OCI-LY1 (cell line): ENCODE results near the gene NKD1.

Experiments
- H2AFZ ChIP-seq: fragments of 200-600 bp; sonication (generic), shearing (Covaris generic); 2 replicates; pipeline ENCODE4 v1.6.0; 2014; ENCODE audit warnings: antibody characterized with exemption, mild to moderate bottlenecking, low read length
- H3F3A ChIP-seq: fragments of 200-600 bp; sonication (generic), shearing (Covaris generic); 2 replicates; pipeline ENCODE4 v1.6.0; 2014; ENCODE audit warnings: mild to moderate bottlenecking, antibody characterized with exemption, low read length, moderate library complexity; ENCODE audit not compliant: insufficient read depth
- H3K27ac ChIP-seq: fragments of 200-600 bp; sonication (generic); 2 replicates; pipeline ENCODE4 v1.5.1; 2014; ENCODE audit warnings: low read length, mixed run types, mild to moderate bottlenecking, low read depth; ENCODE audit not compliant: poor library complexity, severe bottlenecking
- H3K27me3 ChIP-seq: fragments of 200-600 bp; sonication (generic); 2 replicates; pipeline ENCODE4 v1.6.0; 2014; ENCODE audit warnings: antibody characterized with exemption, mild to moderate bottlenecking, low read length, moderate library complexity; ENCODE audit not compliant: insufficient read depth
- H3K36me3 ChIP-seq: fragments of 200-600 bp; sonication (generic); 2 replicates; pipeline ENCODE4 v1.6.1; 2014; ENCODE audit warnings: mild to moderate bottlenecking, antibody characterized with exemption, low read length, moderate library complexity, mixed read lengths; ENCODE audit not compliant: insufficient read depth
- H3K4me1 ChIP-seq: fragments of 200-600 bp; sonication (generic); 2 replicates; pipeline ENCODE4 v1.5.1; 2014; ENCODE audit warnings: mild to moderate bottlenecking, low read length, moderate library complexity; ENCODE audit not compliant: insufficient read depth, severe bottlenecking
- H3K4me2 ChIP-seq: fragments of 200-600 bp; sonication (generic), shearing (Covaris generic); 2 replicates; pipeline ENCODE4 v1.6.1; 2014; ENCODE audit warnings: low read length
- H3K4me3 ChIP-seq: fragments of 200-600 bp; sonication (generic); 2 replicates; pipeline ENCODE4 v1.5.1; 2014; ENCODE audit warnings: low read length, low read depth, mild to moderate bottlenecking, mixed read lengths; ENCODE audit not compliant: poor library complexity, severe bottlenecking
- H3K79me2 ChIP-seq: fragments of 200-600 bp; shearing (Covaris generic); 2 replicates; pipeline ENCODE4 v1.6.1; 2016; ENCODE audit warnings: mixed run types, low read length, mixed read lengths; ENCODE audit not compliant: insufficient read depth
- H3K9ac ChIP-seq: fragments of 200-600 bp; sonication (generic), shearing (Covaris generic); 2 replicates; pipeline ENCODE4 v1.6.1; 2014; ENCODE audit warnings: mild to moderate bottlenecking, low read length, mixed read lengths
- H3K9me2 ChIP-seq: fragments of 200-600 bp; sonication (generic), shearing (Covaris generic); 2 replicates; pipeline ENCODE4 v1.6.1; 2014; ENCODE audit warnings: low read depth, mild to moderate bottlenecking, low read length, mixed read lengths
- H3K9me3 ChIP-seq: fragments of 200-600 bp; shearing (Covaris generic); 2 replicates; pipeline ENCODE4 v1.6.1; 2014; ENCODE audit warnings: low read length, mixed read lengths
- H4K20me1 ChIP-seq: fragments of 200-600 bp; sonication (generic), shearing (Covaris generic); 2 replicates; pipeline ENCODE4 v1.6.0; 2016; ENCODE audit warnings: mild to moderate bottlenecking, low read length; ENCODE audit not compliant: insufficient read depth
- CTCF ChIP-seq: fragments of 200-600 bp; sonication (generic), shearing (Covaris generic); IDR thresholded peaks from 2 replicates; pipeline ENCODE4 v1.5.1; 2017; ENCODE audit warnings: mild to moderate bottlenecking, antibody characterized with exemption, low read length, moderate library complexity, mixed read lengths
- EZH2 ChIP-seq: fragments of 200-600 bp; sonication (generic), shearing (Covaris generic); IDR thresholded peaks from 2 replicates; pipeline ENCODE4 v1.8.0; 2017; ENCODE audit warnings: borderline replicate concordance, mixed run types, mild to moderate bottlenecking, antibody characterized with exemption, low read length, moderate library complexity, mixed read lengths

Gene NKD1

GRCh38 chr16:50651835-50652438 lies 103.7 kb downstream of the NKD1 start:
- H3K27me3 ChIP-seq: peaks cover 6% of the 10 kb centered on the region
- H3K4me2 ChIP-seq: no peak overlapping the region
- H3F3A ChIP-seq: no peaks in the 10 kb centered on the region
- no peak overlapping the region for H3K4me3 ChIP-seq
- H3K9me2 ChIP-seq: no peaks in the 10 kb centered on the region
- no peaks in the 10 kb centered on the region for H3K79me2 ChIP-seq
- no peak overlapping the region for H3K27ac ChIP-seq
- no peak overlapping the region for H2AFZ ChIP-seq
- no peaks in the 10 kb centered on the region for H3K36me3 ChIP-seq
- no peaks in the 10 kb centered on the region for H3K9me3 ChIP-seq
- H4K20me1 ChIP-seq: no peaks in the 10 kb centered on the region
- no peak overlapping the region for H3K9ac ChIP-seq
- TF ChIP-seq CTCF (no peak), EZH2 (no peak)
- H3K4me1 ChIP-seq: no peaks in the 10 kb centered on the region

GRCh38 chr16:50652836-50653425 lies 104.7 kb downstream of the NKD1 start:
- Histone ChIP-seq H3K36me3 (no peaks in the 10 kb centered on the region), H3K9ac (no peak overlapping the region), H3K27me3 (peaks cover 9% of the 10 kb centered on the region), H4K20me1 (no peaks in the 10 kb centered on the region), H3K4me3 (no peak overlapping the region), H3K4me1 (no peaks in the 10 kb centered on the region), H2AFZ (no peak overlapping the region), H3K9me2 (no peaks in the 10 kb centered on the region), H3F3A (no peaks in the 10 kb centered on the region), H3K79me2 (no peaks in the 10 kb centered on the region), H3K9me3 (no peaks in the 10 kb centered on the region), H3K4me2 (no peak overlapping the region), H3K27ac (no peak overlapping the region)
- TF ChIP-seq EZH2: no peak
- TF ChIP-seq CTCF: no peak

- no peaks in the 10 kb centered on the region for H4K20me1 ChIP-seq
- H3K9me3 ChIP-seq: no peaks in the 10 kb centered on the region
These were observed 105.7 kb downstream of the NKD1 start for GRCh38 chr16:50653633-50654519.

More at GRCh38 chr16:50653633-50654519, 105.7 kb downstream of the NKD1 start:
- Histone ChIP-seq H3K79me2 (no peaks in the 10 kb centered on the region), H3K4me1 (no peaks in the 10 kb centered on the region), H3K9me2 (no peaks in the 10 kb centered on the region), H3K9ac (no peak overlapping the region), H3F3A (no peaks in the 10 kb centered on the region), H3K36me3 (no peaks in the 10 kb centered on the region), H3K4me3 (no peak overlapping the region), H3K4me2 (no peak overlapping the region), H3K27me3 (peaks cover 9% of the 10 kb centered on the region), H3K27ac (no peak overlapping the region), H2AFZ (no peak overlapping the region)
- TF ChIP-seq CTCF (no peak), EZH2 (no peak)
